Measurements from ENCODE around the gene TC2N.
"Not testable (repeated sequence)": the region's sequence is repeated elsewhere in the genome, so short reads cannot be mapped to it uniquely, and the experiment has no call there.

Gene TC2N

GRCh38 chr14:91806716-91807115 is 60.6 kb downstream of the TC2N start:
- no peaks in the 10 kb centered on the region for H3K36me3 ChIP-seq (ENCODE audit: insufficient read depth, insufficient read length, low read length)
- H3K4me3 ChIP-seq (ENCODE audit: insufficient read length, low read depth): no peak overlapping the region
- H3K9ac ChIP-seq (ENCODE audit: insufficient read length, low read depth): no peak overlapping the region
- no peak for DNase-seq (ENCODE audit: low read depth, low spot score)
- H3K4me1 ChIP-seq (ENCODE audit: insufficient read depth, insufficient read length): no peaks in the 10 kb centered on the region
- peaks cover 12% of the 10 kb centered on the region; the same call in 1 of the 2 replicates for H3K9me3 ChIP-seq (ENCODE audit: insufficient read depth, low read length)
- no peaks in the 10 kb centered on the region for H3K27me3 ChIP-seq (ENCODE audit: insufficient read depth, insufficient read length)
- no peak for TF ChIP-seq SUZ12 (IDR thresholded peaks at IDR 0.05; ENCODE audit: extremely low read depth, insufficient read depth, insufficient read length)
- TF ChIP-seq YY1 (IDR thresholded peaks at IDR 0.05; ENCODE audit: insufficient read depth, insufficient read length): no peak
- no peak for TF ChIP-seq ZNF274 (IDR thresholded peaks at IDR 0.05; ENCODE audit: low read depth, low read length)

- H3K4me3 ChIP-seq (ENCODE audit: insufficient read length, low read depth); H3K9ac ChIP-seq (ENCODE audit: insufficient read length, low read depth); H3K4me1 ChIP-seq (ENCODE audit: insufficient read depth, insufficient read length); DNase-seq (ENCODE audit: low read depth, low spot score); H3K36me3 ChIP-seq (ENCODE audit: insufficient read depth, insufficient read length, low read length); H3K27me3 ChIP-seq (ENCODE audit: insufficient read depth, insufficient read length): not testable (repeated sequence)
- peaks cover 12% of the 10 kb centered on the region; the same call in 1 of the 2 replicates for H3K9me3 ChIP-seq (ENCODE audit: insufficient read depth, low read length)
Observed at GRCh38 chr14:91806094-91806493, 61.2 kb downstream of the TC2N start.

GRCh38 chr14:91805659-91806058 is 61.7 kb downstream of the TC2N start:
- Histone ChIP-seq H3K4me1 (ENCODE audit: insufficient read depth, insufficient read length) (no peaks in the 10 kb centered on the region), H3K36me3 (ENCODE audit: insufficient read depth, insufficient read length, low read length) (no peaks in the 10 kb centered on the region), H3K9me3 (ENCODE audit: insufficient read depth, low read length) (peaks cover 12% of the 10 kb centered on the region; the same call in 1 of the 2 replicates), H3K9ac (ENCODE audit: insufficient read length, low read depth) (no peak overlapping the region), H3K27me3 (ENCODE audit: insufficient read depth, insufficient read length) (no peaks in the 10 kb centered on the region), H3K4me3 (ENCODE audit: insufficient read length, low read depth) (no peak overlapping the region)
- no peak for TF ChIP-seq SUZ12 (IDR thresholded peaks at IDR 0.05; ENCODE audit: extremely low read depth, insufficient read depth, insufficient read length)
- no peak for TF ChIP-seq ZNF274 (IDR thresholded peaks at IDR 0.05; ENCODE audit: low read depth, low read length)
- no peak for TF ChIP-seq YY1 (IDR thresholded peaks at IDR 0.05; ENCODE audit: insufficient read depth, insufficient read length)
- no peak for DNase-seq (ENCODE audit: low read depth, low spot score)

GRCh38 chr14:91801358-91801757 is 66.0 kb downstream of the TC2N start:
- TF ChIP-seq ZNF274 (IDR thresholded peaks at IDR 0.05; ENCODE audit: low read depth, low read length): no peak
- no peak for TF ChIP-seq YY1 (IDR thresholded peaks at IDR 0.05; ENCODE audit: insufficient read depth, insufficient read length)
- Histone ChIP-seq H3K4me3 (ENCODE audit: insufficient read length, low read depth) (no peak overlapping the region), H3K4me1 (ENCODE audit: insufficient read depth, insufficient read length) (no peaks in the 10 kb centered on the region), H3K9me3 (ENCODE audit: insufficient read depth, low read length) (0 out of 2 replicates have a peak, but pooled peaks cover under 1% of the 10 kb centered on the region), H3K36me3 (ENCODE audit: insufficient read depth, insufficient read length, low read length) (no peaks in the 10 kb centered on the region), H3K27me3 (ENCODE audit: insufficient read depth, insufficient read length) (no peaks in the 10 kb centered on the region), H3K9ac (ENCODE audit: insufficient read length, low read depth) (no peak overlapping the region)
- no peak for DNase-seq (ENCODE audit: low read depth, low spot score)

- H3K9me3 ChIP-seq (ENCODE audit: insufficient read depth, low read length): no peaks in the 10 kb centered on the region
- no peaks in the 10 kb centered on the region for H3K36me3 ChIP-seq (ENCODE audit: insufficient read depth, insufficient read length, low read length)
- no peak overlapping the region for H3K4me3 ChIP-seq (ENCODE audit: insufficient read length, low read depth)
- H3K4me1 ChIP-seq (ENCODE audit: insufficient read depth, insufficient read length): no peaks in the 10 kb centered on the region
- TF ChIP-seq SUZ12 (IDR thresholded peaks at IDR 0.05; ENCODE audit: extremely low read depth, insufficient read depth, insufficient read length): no peak
- no peak for TF ChIP-seq YY1 (IDR thresholded peaks at IDR 0.05; ENCODE audit: insufficient read depth, insufficient read length)
- no peak for TF ChIP-seq ZNF274 (IDR thresholded peaks at IDR 0.05; ENCODE audit: low read depth, low read length)
- no peak overlapping the region for H3K9ac ChIP-seq (ENCODE audit: insufficient read length, low read depth)
- no peak for DNase-seq (ENCODE audit: low read depth, low spot score)
- H3K27me3 ChIP-seq (ENCODE audit: insufficient read depth, insufficient read length): no peaks in the 10 kb centered on the region
Observed at GRCh38 chr14:91796617-91797347, 70.6 kb downstream of the TC2N start.

GRCh38 chr14:91793704-91794103 is 73.6 kb downstream of the TC2N start:
- Histone ChIP-seq H3K27me3 (ENCODE audit: insufficient read depth, insufficient read length) (no peaks in the 10 kb centered on the region), H3K9ac (ENCODE audit: insufficient read length, low read depth) (no peak overlapping the region), H3K9me3 (ENCODE audit: insufficient read depth, low read length) (no peaks in the 10 kb centered on the region), H3K4me3 (ENCODE audit: insufficient read length, low read depth) (no peak overlapping the region), H3K36me3 (ENCODE audit: insufficient read depth, insufficient read length, low read length) (no peaks in the 10 kb centered on the region), H3K4me1 (ENCODE audit: insufficient read depth, insufficient read length) (no peaks in the 10 kb centered on the region)
- DNase-seq (ENCODE audit: low read depth, low spot score): no peak
- no peak for TF ChIP-seq YY1 (IDR thresholded peaks at IDR 0.05; ENCODE audit: insufficient read depth, insufficient read length)

- H3K9ac ChIP-seq (ENCODE audit: insufficient read length, low read depth): no peak overlapping the region
- no peak for DNase-seq (ENCODE audit: low read depth, low spot score)
- H3K4me1 ChIP-seq (ENCODE audit: insufficient read depth, insufficient read length): no peaks in the 10 kb centered on the region
- H3K4me3 ChIP-seq (ENCODE audit: insufficient read length, low read depth): no peak overlapping the region
- no peaks in the 10 kb centered on the region for H3K9me3 ChIP-seq (ENCODE audit: insufficient read depth, low read length)
- no peaks in the 10 kb centered on the region for H3K36me3 ChIP-seq (ENCODE audit: insufficient read depth, insufficient read length, low read length)
- no peaks in the 10 kb centered on the region for H3K27me3 ChIP-seq (ENCODE audit: insufficient read depth, insufficient read length)
- TF ChIP-seq ZNF274 (IDR thresholded peaks at IDR 0.05; ENCODE audit: low read depth, low read length) (no peak), YY1 (IDR thresholded peaks at IDR 0.05; ENCODE audit: insufficient read depth, insufficient read length) (no peak)
Observed at GRCh38 chr14:91786188-91786587, 81.1 kb downstream of the TC2N start.

- Histone ChIP-seq H3K36me3 (ENCODE audit: insufficient read depth, insufficient read length, low read length) (no peaks in the 10 kb centered on the region), H3K4me3 (ENCODE audit: insufficient read length, low read depth) (no peak overlapping the region), H3K4me1 (ENCODE audit: insufficient read depth, insufficient read length) (no peaks in the 10 kb centered on the region), H3K27me3 (ENCODE audit: insufficient read depth, insufficient read length) (no peaks in the 10 kb centered on the region), H3K9me3 (ENCODE audit: insufficient read depth, low read length) (no peaks in the 10 kb centered on the region), H3K9ac (ENCODE audit: insufficient read length, low read depth) (no peak overlapping the region)
- TF ChIP-seq SUZ12 (IDR thresholded peaks at IDR 0.05; ENCODE audit: extremely low read depth, insufficient read depth, insufficient read length) (no peak), ZNF274 (IDR thresholded peaks at IDR 0.05; ENCODE audit: low read depth, low read length) (no peak), YY1 (IDR thresholded peaks at IDR 0.05; ENCODE audit: insufficient read depth, insufficient read length) (no peak)
- no peak for DNase-seq (ENCODE audit: low read depth, low spot score)
Observed at GRCh38 chr14:91780452-91780851, 86.9 kb downstream of the TC2N start.
